RWPE2 (cell line): ENCODE measurements around the gene SCN4B.

Experiments used
- ATAC-seq: fragments of 200-7000 bp; cut with Tn5 transposase; 3 replicates; pipeline ENCODE4 v1.9.1; 2021; ENCODE audit warnings: low read depth
- DNase-seq: peaks from one replicate; pipeline ENCODE4 v3.0.0-alpha.2; 2020; ENCODE audit warnings: low spot score
- H3K27ac ChIP-seq: fragments of 450-650 bp; 2 replicates; pipeline ENCODE4 v1.5.1; 2017; ENCODE audit warnings: mild to moderate bottlenecking; ENCODE audit not compliant: poor library complexity, severe bottlenecking
- H3K27me3 ChIP-seq: fragments of 250-450 bp; sonication (Bioruptor Pico); 2 replicates; pipeline ENCODE4 v1.5.1; 2021; ENCODE audit warnings: mild to moderate bottlenecking, moderate library complexity; ENCODE audit not compliant: insufficient read depth, poor library complexity, severe bottlenecking
- H3K36me3 ChIP-seq: fragments of 250-450 bp; sonication (Bioruptor Pico); 2 replicates; pipeline ENCODE4 v1.5.1; 2020; ENCODE audit warnings: low read depth, mild to moderate bottlenecking, moderate library complexity
- H3K4me1 ChIP-seq: fragments of 250-450 bp; sonication (Bioruptor Pico); 2 replicates; pipeline ENCODE4 v1.5.1; 2021; ENCODE audit warnings: mild to moderate bottlenecking, moderate library complexity; ENCODE audit not compliant: insufficient read depth, poor library complexity, severe bottlenecking
- H3K4me3 ChIP-seq: fragments of 250-450 bp; sonication (Bioruptor Pico); 2 replicates; pipeline ENCODE4 v1.5.1; 2021; ENCODE audit warnings: mild to moderate bottlenecking, moderate library complexity; ENCODE audit not compliant: severe bottlenecking
- H3K9me3 ChIP-seq: fragments of 250-450 bp; sonication (Bioruptor Pico); 2 replicates; pipeline ENCODE4 v1.5.1; 2021; ENCODE audit warnings: mild to moderate bottlenecking, moderate library complexity; ENCODE audit not compliant: severe bottlenecking
- CTCF ChIP-seq: fragments of 450-650 bp; IDR thresholded peaks from one replicate; pipeline ENCODE4 v1.5.1; 2017; ENCODE audit warnings: mild to moderate bottlenecking, moderate library complexity; ENCODE audit not compliant: poor library complexity, severe bottlenecking

SCN4B gene

GRCh38 chr11:118109231-118109630, 43.4 kb downstream of the SCN4B start:
- Histone ChIP-seq H3K27me3 (no peaks in the 10 kb centered on the region), H3K4me1 (no peaks in the 10 kb centered on the region), H3K9me3 (no peaks in the 10 kb centered on the region), H3K36me3 (no peaks in the 10 kb centered on the region), H3K4me3 (no peak overlapping the region), H3K27ac (no peak overlapping the region)
- ATAC-seq: no peak
- no peak for TF ChIP-seq CTCF
- DNase-seq: no peak

GRCh38 chr11:118108513-118108912, 44.1 kb downstream of the SCN4B start:
- Histone ChIP-seq H3K9me3 (no peaks in the 10 kb centered on the region), H3K27ac (no peak overlapping the region), H3K36me3 (no peaks in the 10 kb centered on the region), H3K27me3 (no peaks in the 10 kb centered on the region), H3K4me3 (no peak overlapping the region), H3K4me1 (no peaks in the 10 kb centered on the region)
- no peak for TF ChIP-seq CTCF
- no peak for ATAC-seq
- no peak for DNase-seq

- Histone ChIP-seq H3K9me3 (no peaks in the 10 kb centered on the region), H3K27me3 (no peaks in the 10 kb centered on the region), H3K4me3 (no peak overlapping the region), H3K36me3 (no peaks in the 10 kb centered on the region), H3K27ac (no peak overlapping the region), H3K4me1 (no peaks in the 10 kb centered on the region)
- peak; percentile 81 for ATAC-seq
- TF ChIP-seq CTCF: no peak
- no peak for DNase-seq
These were observed 45.8 kb downstream of the SCN4B start for GRCh38 chr11:118106789-118107335.

- ATAC-seq: no peak
- Histone ChIP-seq H3K27me3 (no peaks in the 10 kb centered on the region), H3K4me1 (no peaks in the 10 kb centered on the region), H3K9me3 (no peaks in the 10 kb centered on the region), H3K4me3 (no peak overlapping the region), H3K27ac (no peak overlapping the region), H3K36me3 (no peaks in the 10 kb centered on the region)
- TF ChIP-seq CTCF: no peak
- DNase-seq: no peak
These were observed 46.8 kb downstream of the SCN4B start for GRCh38 chr11:118105657-118106305.

- no peak for ATAC-seq
- Histone ChIP-seq H3K4me1 (no peaks in the 10 kb centered on the region), H3K27me3 (no peaks in the 10 kb centered on the region)
These were observed 48.1 kb downstream of the SCN4B start for GRCh38 chr11:118104491-118104890.

More at GRCh38 chr11:118104491-118104890, 48.1 kb downstream of the SCN4B start:
- TF ChIP-seq CTCF: no peak
- H3K27ac ChIP-seq: no peak overlapping the region
- no peaks in the 10 kb centered on the region for H3K36me3 ChIP-seq
- no peak overlapping the region for H3K4me3 ChIP-seq
- no peaks in the 10 kb centered on the region for H3K9me3 ChIP-seq
- DNase-seq: no peak
